ENCODE data around the gene PDCD1LG2.

PDCD1LG2 gene

GRCh38 chr9:5499157-5499556 is 11.2 kb upstream of the PDCD1LG2 start:
- H3K9ac ChIP-seq (ENCODE audit: low read length) = no peak overlapping the region
- H2AFZ ChIP-seq (ENCODE audit: low read depth, low read length) = no peak overlapping the region
- TF ChIP-seq EZH2phosphoT487 (IDR thresholded peaks at IDR 0.05; ENCODE audit: low read depth) = no peak
- TF ChIP-seq CTCF (IDR thresholded peaks at IDR 0.05; ENCODE audit: low read depth, low read length) = no peak
- H4K20me1 ChIP-seq (ENCODE audit: insufficient read depth, low read length) = no peaks in the 10 kb centered on the region
- H3K4me2 ChIP-seq (ENCODE audit: low read length) = no peak overlapping the region
- no peaks in the 10 kb centered on the region for H3K27me3 ChIP-seq (ENCODE audit: low read depth, low read length)
- H3K9me3 ChIP-seq (ENCODE audit: insufficient read depth, low read length) = no peaks in the 10 kb centered on the region
- no peak overlapping the region for H3K27ac ChIP-seq (ENCODE audit: low read length)
- peaks cover 13% of the 10 kb centered on the region for H3K4me1 ChIP-seq (ENCODE audit: low read length)
- no peaks in the 10 kb centered on the region for H3K79me2 ChIP-seq (ENCODE audit: low read length)
- H3K36me3 ChIP-seq (replicated peaks; ENCODE audit: low read depth, low read length) = no peaks in the 10 kb centered on the region
- no peak overlapping the region for H3K4me3 ChIP-seq (ENCODE audit: low read length)

- no peak overlapping the region for H3K4me3 ChIP-seq (ENCODE audit: low read length)
- no peaks in the 10 kb centered on the region for H3K79me2 ChIP-seq (ENCODE audit: low read length)
- no peaks in the 10 kb centered on the region for H3K36me3 ChIP-seq (replicated peaks; ENCODE audit: low read depth, low read length)
- H3K27me3 ChIP-seq (ENCODE audit: low read depth, low read length) = no peaks in the 10 kb centered on the region
- H2AFZ ChIP-seq (ENCODE audit: low read depth, low read length) = no peak overlapping the region
- no peaks in the 10 kb centered on the region for H3K9me3 ChIP-seq (ENCODE audit: insufficient read depth, low read length)
- H3K9ac ChIP-seq (ENCODE audit: low read length) = no peak overlapping the region
- H4K20me1 ChIP-seq (ENCODE audit: insufficient read depth, low read length) = no peaks in the 10 kb centered on the region
- no peak for TF ChIP-seq EZH2phosphoT487 (IDR thresholded peaks at IDR 0.05; ENCODE audit: low read depth)
- TF ChIP-seq CTCF (IDR thresholded peaks at IDR 0.05; ENCODE audit: low read depth, low read length) = no peak
- H3K27ac ChIP-seq (ENCODE audit: low read length) = no peak overlapping the region
- no peak overlapping the region for H3K4me2 ChIP-seq (ENCODE audit: low read length)
- peaks cover 9% of the 10 kb centered on the region for H3K4me1 ChIP-seq (ENCODE audit: low read length)
Measured at GRCh38 chr9:5499889-5500398, 10.4 kb upstream of the PDCD1LG2 start.

- no peaks in the 10 kb centered on the region for H3K27me3 ChIP-seq (ENCODE audit: low read depth, low read length)
- no peak for TF ChIP-seq EZH2phosphoT487 (IDR thresholded peaks at IDR 0.05; ENCODE audit: low read depth)
- no peak for TF ChIP-seq CTCF (IDR thresholded peaks at IDR 0.05; ENCODE audit: low read depth, low read length)
- no peak overlapping the region for H3K4me2 ChIP-seq (ENCODE audit: low read length)
- H3K27ac ChIP-seq (ENCODE audit: low read length) = no peak overlapping the region
- no peaks in the 10 kb centered on the region for H3K79me2 ChIP-seq (ENCODE audit: low read length)
- no peaks in the 10 kb centered on the region for H3K9me3 ChIP-seq (ENCODE audit: insufficient read depth, low read length)
- peaks cover 9% of the 10 kb centered on the region for H3K4me1 ChIP-seq (ENCODE audit: low read length)
- H3K9ac ChIP-seq (ENCODE audit: low read length) = no peak overlapping the region
- no peaks in the 10 kb centered on the region for H3K36me3 ChIP-seq (replicated peaks; ENCODE audit: low read depth, low read length)
- no peak overlapping the region for H2AFZ ChIP-seq (ENCODE audit: low read depth, low read length)
- no peaks in the 10 kb centered on the region for H4K20me1 ChIP-seq (ENCODE audit: insufficient read depth, low read length)
- H3K4me3 ChIP-seq (ENCODE audit: low read length) = no peak overlapping the region
Measured at GRCh38 chr9:5500441-5501235, 9.7 kb upstream of the PDCD1LG2 start.

- no peaks in the 10 kb centered on the region for H3K9me3 ChIP-seq (ENCODE audit: insufficient read depth, low read length)
- H3K4me2 ChIP-seq (ENCODE audit: low read length) = no peak overlapping the region
- H3K4me1 ChIP-seq (ENCODE audit: low read length) = no peaks in the 10 kb centered on the region
Measured at GRCh38 chr9:5502553-5502952, 7.8 kb upstream of the PDCD1LG2 start.

More at GRCh38 chr9:5502553-5502952, 7.8 kb upstream of the PDCD1LG2 start:
- H3K27me3 ChIP-seq (ENCODE audit: low read depth, low read length) = no peaks in the 10 kb centered on the region
- no peak for TF ChIP-seq EZH2phosphoT487 (IDR thresholded peaks at IDR 0.05; ENCODE audit: low read depth)
- TF ChIP-seq CTCF (IDR thresholded peaks at IDR 0.05; ENCODE audit: low read depth, low read length) = no peak
- H3K9ac ChIP-seq (ENCODE audit: low read length) = no peak overlapping the region
- no peak overlapping the region for H3K27ac ChIP-seq (ENCODE audit: low read length)
- no peaks in the 10 kb centered on the region for H3K36me3 ChIP-seq (replicated peaks; ENCODE audit: low read depth, low read length)
- no peaks in the 10 kb centered on the region for H4K20me1 ChIP-seq (ENCODE audit: insufficient read depth, low read length)
- no peaks in the 10 kb centered on the region for H3K79me2 ChIP-seq (ENCODE audit: low read length)
- H2AFZ ChIP-seq (ENCODE audit: low read depth, low read length) = no peak overlapping the region
- no peak overlapping the region for H3K4me3 ChIP-seq (ENCODE audit: low read length)
